DMS153 treated with DMSO at 0.1 percent for 48 hours (cell line): ENCODE results near the gene MARCHF10.
A peak's percentile ranks its signal among the peaks of the same experiment; 100 is the strongest.
"Not testable (repeated sequence)": the region's sequence is repeated elsewhere in the genome, so short reads cannot be mapped to it uniquely, and the experiment has no call there.

Source experiments
- DNase-seq: peaks from one replicate; lab custom pipeline; 2025; ENCODE audit not compliant: unreplicated experiment; lab: John Stamatoyannopoulos, UW

The MARCHF10 gene

GRCh38 chr17:62807812-62808575 lies at the start of gene MARCHF10:
TSS of gene MARCHF10 (minus strand) at chr17:62808314. CDS start at chr17:62801735, 6,579 bp downstream.
- peak; percentile 52 for DNase-seq

GRCh38 chr17:62857526-62857925 lies 49.4 kb upstream of the MARCHF10 start:
- no peak for DNase-seq

- no peak for DNase-seq
Observed at GRCh38 chr17:62856594-62856993, 48.5 kb upstream of the MARCHF10 start.

GRCh38 chr17:62855156-62855555 lies 47.0 kb upstream of the MARCHF10 start:
- no peak for DNase-seq

GRCh38 chr17:62854098-62854680 lies 46.1 kb upstream of the MARCHF10 start:
- DNase-seq = no peak

GRCh38 chr17:62852195-62852594 lies 44.1 kb upstream of the MARCHF10 start:
- no peak for DNase-seq

- not testable (repeated sequence) for DNase-seq
Observed at GRCh38 chr17:62849591-62850415, 41.7 kb upstream of the MARCHF10 start.

- no peak for DNase-seq
Observed at GRCh38 chr17:62848334-62848733, 40.2 kb upstream of the MARCHF10 start.

- no peak for DNase-seq
Observed at GRCh38 chr17:62847426-62847825, 39.3 kb upstream of the MARCHF10 start.

- DNase-seq = no peak
Observed at GRCh38 chr17:62840871-62841270, 32.8 kb upstream of the MARCHF10 start.

GRCh38 chr17:62833816-62834215 lies 25.7 kb upstream of the MARCHF10 start:
- DNase-seq = not testable (repeated sequence)

- no peak for DNase-seq
Observed at GRCh38 chr17:62832405-62832804, 24.3 kb upstream of the MARCHF10 start.

- DNase-seq = not testable (repeated sequence)
Observed at GRCh38 chr17:62831066-62831465, 23.0 kb upstream of the MARCHF10 start.

- DNase-seq = no peak
Observed at GRCh38 chr17:62827746-62828485, 19.8 kb upstream of the MARCHF10 start.

- no peak for DNase-seq
Observed at GRCh38 chr17:62826956-62827355, 18.8 kb upstream of the MARCHF10 start.

GRCh38 chr17:62825182-62825581 lies 17.1 kb upstream of the MARCHF10 start:
- DNase-seq = no peak

- DNase-seq = no peak
Observed at GRCh38 chr17:62824290-62825131, 16.4 kb upstream of the MARCHF10 start.

GRCh38 chr17:62823111-62823893 lies 15.2 kb upstream of the MARCHF10 start:
- DNase-seq = no peak
